ENCODE results near the gene DDX25. TPM values are rescaled to one million over a fixed set of nuclear protein-coding genes. Genes with fewer than 3 reads are reported as not detected.

Gene DDX25
- total and polyA plus RNA-seq, 2 of the 13 experiments (the other 11 are each of a cell fraction or from before 2014, with no cell fraction given) = 0.17 to 0.29 TPM

DNA sequence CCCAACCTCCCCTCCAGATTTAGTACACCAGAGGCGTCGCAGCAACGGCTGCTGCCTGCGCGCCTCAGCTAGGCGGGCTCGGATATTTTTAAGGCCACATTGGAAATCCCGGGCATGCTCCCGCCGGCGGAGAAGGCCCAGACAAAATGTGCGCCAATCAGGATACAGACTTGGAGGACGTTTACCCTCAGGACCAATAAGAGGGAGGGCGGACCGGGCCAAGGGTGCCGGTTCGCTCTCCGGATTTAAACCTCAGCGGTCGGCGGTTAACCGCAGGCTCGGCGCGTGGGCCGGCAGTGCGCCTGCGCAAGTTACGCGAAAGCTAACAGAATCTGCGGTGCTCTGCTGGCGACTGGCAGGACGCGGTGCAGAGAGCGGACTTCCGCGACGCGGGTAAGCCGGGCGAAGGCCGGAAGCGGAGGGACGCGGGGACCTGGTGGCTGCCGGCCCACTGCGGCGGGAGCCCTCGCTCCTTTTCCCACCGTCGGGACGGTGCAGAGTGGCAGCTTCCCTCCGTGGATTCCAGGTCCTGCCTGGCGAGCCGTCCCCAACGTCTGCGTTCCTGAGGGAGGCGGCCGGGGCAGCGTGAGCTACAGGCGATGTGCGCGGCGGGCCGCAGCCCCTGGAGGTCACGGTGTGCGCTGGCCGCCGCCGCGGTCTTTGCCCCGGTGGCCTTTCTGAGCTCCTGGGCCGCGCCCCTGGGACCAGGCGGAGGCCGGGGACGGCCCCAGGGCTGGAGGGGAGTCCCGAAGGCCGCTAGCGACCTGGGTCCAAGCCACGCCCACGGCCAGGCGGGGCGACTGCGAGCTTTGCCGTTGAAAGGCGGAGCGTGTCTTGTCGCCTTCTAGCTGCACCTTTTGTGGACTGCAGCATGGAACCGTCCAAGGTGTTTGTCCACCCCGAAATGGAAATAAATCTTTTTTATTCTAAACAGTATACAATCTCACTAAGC lies 16.7 kb upstream of the DDX25 start, which contains the start of gene HYLS1 (continued):
- peak; percentile 74; the same call in 1 of the 2 replicates for TF ChIP-seq ZNF234 (CRISPR knock-in tag; conservative IDR thresholded peaks at IDR 0.05)
- TF ChIP-seq U2AF2 (IDR thresholded peaks at IDR 0.05; ENCODE audit: low read depth, low read length) = no peak
- peak; percentile 24; the same call in 1 of the 2 replicates for TF ChIP-seq NR2C2 (CRISPR knock-in tag; IDR thresholded peaks at IDR 0.05; ENCODE audit: borderline replicate concordance)
- TF ChIP-seq, protein P1, sequence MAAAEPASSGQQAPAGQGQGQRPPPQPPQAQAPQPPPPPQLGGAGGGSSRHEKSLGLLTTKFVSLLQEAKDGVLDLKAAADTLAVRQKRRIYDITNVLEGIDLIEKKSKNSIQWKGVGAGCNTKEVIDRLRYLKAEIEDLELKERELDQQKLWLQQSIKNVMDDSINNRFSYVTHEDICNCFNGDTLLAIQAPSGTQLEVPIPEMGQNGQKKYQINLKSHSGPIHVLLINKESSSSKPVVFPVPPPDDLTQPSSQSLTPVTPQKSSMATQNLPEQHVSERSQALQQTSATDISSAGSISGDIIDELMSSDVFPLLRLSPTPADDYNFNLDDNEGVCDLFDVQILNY (CRISPR knock-in tag; conservative IDR thresholded peaks at IDR 0.05) = no peak
- peak; percentile 21; the same call in 1 of the 2 replicates for TF ChIP-seq ZNF292 (CRISPR knock-in tag; IDR thresholded peaks at IDR 0.05; ENCODE audit: borderline replicate concordance, low read depth)
- TF ChIP-seq NAIF1 (CRISPR knock-in tag; IDR thresholded peaks at IDR 0.05; ENCODE audit: borderline replicate concordance) = peak; percentile 99
- peak; percentile 83; the same call in 1 of the 2 replicates for TF ChIP-seq ATF7-NPFF (CRISPR knock-in tag; IDR thresholded peaks at IDR 0.05; ENCODE audit: low read depth)
- TF ChIP-seq, protein P2, sequence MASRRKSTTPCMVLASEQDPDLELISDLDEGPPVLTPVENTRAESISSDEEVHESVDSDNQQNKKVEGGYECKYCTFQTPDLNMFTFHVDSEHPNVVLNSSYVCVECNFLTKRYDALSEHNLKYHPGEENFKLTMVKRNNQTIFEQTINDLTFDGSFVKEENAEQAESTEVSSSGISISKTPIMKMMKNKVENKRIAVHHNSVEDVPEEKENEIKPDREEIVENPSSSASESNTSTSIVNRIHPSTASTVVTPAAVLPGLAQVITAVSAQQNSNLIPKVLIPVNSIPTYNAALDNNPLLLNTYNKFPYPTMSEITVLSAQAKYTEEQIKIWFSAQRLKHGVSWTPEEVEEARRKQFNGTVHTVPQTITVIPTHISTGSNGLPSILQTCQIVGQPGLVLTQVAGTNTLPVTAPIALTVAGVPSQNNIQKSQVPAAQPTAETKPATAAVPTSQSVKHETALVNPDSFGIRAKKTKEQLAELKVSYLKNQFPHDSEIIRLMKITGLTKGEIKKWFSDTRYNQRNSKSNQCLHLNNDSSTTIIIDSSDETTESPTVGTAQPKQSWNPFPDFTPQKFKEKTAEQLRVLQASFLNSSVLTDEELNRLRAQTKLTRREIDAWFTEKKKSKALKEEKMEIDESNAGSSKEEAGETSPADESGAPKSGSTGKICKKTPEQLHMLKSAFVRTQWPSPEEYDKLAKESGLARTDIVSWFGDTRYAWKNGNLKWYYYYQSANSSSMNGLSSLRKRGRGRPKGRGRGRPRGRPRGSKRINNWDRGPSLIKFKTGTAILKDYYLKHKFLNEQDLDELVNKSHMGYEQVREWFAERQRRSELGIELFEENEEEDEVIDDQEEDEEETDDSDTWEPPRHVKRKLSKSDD (CRISPR knock-in tag; IDR thresholded peaks at IDR 0.05; ENCODE audit: low read depth) = peak; percentile 85; the same call in 1 of the 2 replicates
- TF ChIP-seq POLR2AphosphoS5 (IDR thresholded peaks at IDR 0.05; ENCODE audit: low read depth, low read length) = peak; percentile 53; the same call in 1 of the 2 replicates
- peak; percentile 73 for TF ChIP-seq NFYC (CRISPR knock-in tag; IDR thresholded peaks at IDR 0.05)
- TF ChIP-seq, protein P3, sequence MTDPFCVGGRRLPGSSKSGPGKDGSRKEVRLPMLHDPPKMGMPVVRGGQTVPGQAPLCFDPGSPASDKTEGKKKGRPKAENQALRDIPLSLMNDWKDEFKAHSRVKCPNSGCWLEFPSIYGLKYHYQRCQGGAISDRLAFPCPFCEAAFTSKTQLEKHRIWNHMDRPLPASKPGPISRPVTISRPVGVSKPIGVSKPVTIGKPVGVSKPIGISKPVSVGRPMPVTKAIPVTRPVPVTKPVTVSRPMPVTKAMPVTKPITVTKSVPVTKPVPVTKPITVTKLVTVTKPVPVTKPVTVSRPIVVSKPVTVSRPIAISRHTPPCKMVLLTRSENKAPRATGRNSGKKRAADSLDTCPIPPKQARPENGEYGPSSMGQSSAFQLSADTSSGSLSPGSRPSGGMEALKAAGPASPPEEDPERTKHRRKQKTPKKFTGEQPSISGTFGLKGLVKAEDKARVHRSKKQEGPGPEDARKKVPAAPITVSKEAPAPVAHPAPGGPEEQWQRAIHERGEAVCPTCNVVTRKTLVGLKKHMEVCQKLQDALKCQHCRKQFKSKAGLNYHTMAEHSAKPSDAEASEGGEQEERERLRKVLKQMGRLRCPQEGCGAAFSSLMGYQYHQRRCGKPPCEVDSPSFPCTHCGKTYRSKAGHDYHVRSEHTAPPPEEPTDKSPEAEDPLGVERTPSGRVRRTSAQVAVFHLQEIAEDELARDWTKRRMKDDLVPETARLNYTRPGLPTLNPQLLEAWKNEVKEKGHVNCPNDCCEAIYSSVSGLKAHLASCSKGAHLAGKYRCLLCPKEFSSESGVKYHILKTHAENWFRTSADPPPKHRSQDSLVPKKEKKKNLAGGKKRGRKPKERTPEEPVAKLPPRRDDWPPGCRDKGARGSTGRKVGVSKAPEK (CRISPR knock-in tag; IDR thresholded peaks at IDR 0.05; ENCODE audit: borderline replicate concordance) = no peak
- peak; percentile 80 for TF ChIP-seq NFYB (CRISPR knock-in tag; IDR thresholded peaks at IDR 0.05)
- 0 out of 2 replicates have a peak, but pooled peaks have one; percentile 53 for TF ChIP-seq BORCS8-MEF2B (CRISPR knock-in tag; IDR thresholded peaks at IDR 0.05)
- peak; percentile 62; the same call in 1 of the 2 replicates for TF ChIP-seq REXO4 (CRISPR knock-in tag; IDR thresholded peaks at IDR 0.05; ENCODE audit: borderline replicate concordance)
- TF ChIP-seq RCOR2 (CRISPR knock-in tag; IDR thresholded peaks at IDR 0.05) = no peak
- TF ChIP-seq ZNF552 (CRISPR knock-in tag; IDR thresholded peaks at IDR 0.05; ENCODE audit: borderline replicate concordance) = peak; percentile 84
- 0 out of 2 replicates have a peak, but pooled peaks have one; percentile 29 for TF ChIP-seq KDM3A (CRISPR knock-in tag; IDR thresholded peaks at IDR 0.05; ENCODE audit: low read depth)
- TF ChIP-seq ZNF441 (CRISPR knock-in tag; IDR thresholded peaks at IDR 0.05; ENCODE audit: borderline replicate concordance) = peak; percentile 29; the same call in 1 of the 2 replicates
- TF ChIP-seq, protein P4, sequence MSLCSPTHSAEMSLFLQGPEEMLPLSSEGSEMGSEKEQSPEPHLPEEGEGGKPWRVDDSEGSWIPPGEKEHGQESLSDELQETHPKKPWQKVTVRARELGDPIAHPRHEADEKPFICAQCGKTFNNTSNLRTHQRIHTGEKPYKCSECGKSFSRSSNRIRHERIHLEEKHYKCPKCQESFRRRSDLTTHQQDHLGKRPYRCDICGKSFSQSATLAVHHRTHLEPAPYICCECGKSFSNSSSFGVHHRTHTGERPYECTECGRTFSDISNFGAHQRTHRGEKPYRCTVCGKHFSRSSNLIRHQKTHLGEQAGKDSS (CRISPR knock-in tag; IDR thresholded peaks at IDR 0.05; ENCODE audit: borderline replicate concordance, low read depth) = no peak
- peak; percentile 66 for TF ChIP-seq ZNF768 (CRISPR knock-in tag; IDR thresholded peaks at IDR 0.05)
- 0 out of 2 replicates have a peak, but pooled peaks have one; percentile 70 for TF ChIP-seq ZNF431 (CRISPR knock-in tag; IDR thresholded peaks at IDR 0.05; ENCODE audit: borderline replicate concordance, low read depth)
